ENCODE results near the gene ARF1. TPM values are rescaled to one million over a fixed set of nuclear protein-coding genes. Genes with fewer than 3 reads are reported as not detected.

Gene ARF1
- total RNA-seq, 1 donor: 231 TPM

DNA sequence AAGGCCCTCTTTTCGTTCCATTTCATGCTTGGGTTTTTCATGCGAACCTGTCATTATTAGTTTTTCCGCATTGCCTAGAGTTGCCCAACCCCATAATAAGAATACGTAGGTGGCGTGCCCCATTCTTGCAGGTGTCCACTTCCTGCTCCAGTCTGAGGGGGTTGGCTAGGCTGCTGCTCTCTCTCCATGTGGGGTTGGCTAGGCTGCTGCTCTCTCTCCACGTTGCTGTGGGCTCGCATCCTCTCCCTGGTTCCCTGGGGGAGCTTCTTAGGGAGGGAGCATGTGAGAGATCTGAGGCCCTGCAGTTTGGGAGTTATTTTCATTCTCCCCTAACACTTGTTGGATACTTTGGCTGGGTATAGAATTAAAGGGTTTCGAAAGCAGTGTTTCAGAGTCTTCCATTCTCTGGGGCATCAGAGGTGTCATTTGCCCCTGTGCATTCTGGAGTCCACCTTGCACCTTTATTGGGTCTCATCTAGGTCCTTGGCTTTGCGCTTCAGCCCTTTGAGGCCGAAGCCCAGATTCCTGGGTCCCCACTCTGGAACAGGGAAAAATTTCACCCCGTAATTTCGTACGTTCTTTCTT, 12.0 kb downstream of the ARF1 start:
- DNase-seq (ENCODE audit: insufficient read length, low spot score, missing footprints): no peak
- Histone ChIP-seq H3K36me3 (ENCODE audit: insufficient read depth, low read length) (peaks cover 71% of the 10 kb centered on the region), H3K27ac (ENCODE audit: low read depth, low read length) (peak overlapping the region; percentile 10), H3K4me2 (ENCODE audit: insufficient read depth, low read length) (no peak overlapping the region), H4K20me1 (ENCODE audit: insufficient read depth, low read length) (peaks cover 100% of the 10 kb centered on the region), H3K9me3 (ENCODE audit: low read depth, low read length) (no peaks in the 10 kb centered on the region), H3K4me1 (ENCODE audit: insufficient read depth, low read length) (peaks cover 24% of the 10 kb centered on the region), H2AFZ (ENCODE audit: low read length) (no peak overlapping the region), H3K79me2 (ENCODE audit: insufficient read depth, low read length) (peaks cover 100% of the 10 kb centered on the region), H3K27me3 (ENCODE audit: insufficient read depth, low read length) (no peaks in the 10 kb centered on the region), H3K4me3 (ENCODE audit: insufficient read depth, low read length) (no peak overlapping the region)
- TF ChIP-seq, protein P1, sequence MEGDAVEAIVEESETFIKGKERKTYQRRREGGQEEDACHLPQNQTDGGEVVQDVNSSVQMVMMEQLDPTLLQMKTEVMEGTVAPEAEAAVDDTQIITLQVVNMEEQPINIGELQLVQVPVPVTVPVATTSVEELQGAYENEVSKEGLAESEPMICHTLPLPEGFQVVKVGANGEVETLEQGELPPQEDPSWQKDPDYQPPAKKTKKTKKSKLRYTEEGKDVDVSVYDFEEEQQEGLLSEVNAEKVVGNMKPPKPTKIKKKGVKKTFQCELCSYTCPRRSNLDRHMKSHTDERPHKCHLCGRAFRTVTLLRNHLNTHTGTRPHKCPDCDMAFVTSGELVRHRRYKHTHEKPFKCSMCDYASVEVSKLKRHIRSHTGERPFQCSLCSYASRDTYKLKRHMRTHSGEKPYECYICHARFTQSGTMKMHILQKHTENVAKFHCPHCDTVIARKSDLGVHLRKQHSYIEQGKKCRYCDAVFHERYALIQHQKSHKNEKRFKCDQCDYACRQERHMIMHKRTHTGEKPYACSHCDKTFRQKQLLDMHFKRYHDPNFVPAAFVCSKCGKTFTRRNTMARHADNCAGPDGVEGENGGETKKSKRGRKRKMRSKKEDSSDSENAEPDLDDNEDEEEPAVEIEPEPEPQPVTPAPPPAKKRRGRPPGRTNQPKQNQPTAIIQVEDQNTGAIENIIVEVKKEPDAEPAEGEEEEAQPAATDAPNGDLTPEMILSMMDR (IDR thresholded peaks at IDR 0.05; ENCODE audit: extremely low read depth, low read depth, low read length): no peak

DNA sequence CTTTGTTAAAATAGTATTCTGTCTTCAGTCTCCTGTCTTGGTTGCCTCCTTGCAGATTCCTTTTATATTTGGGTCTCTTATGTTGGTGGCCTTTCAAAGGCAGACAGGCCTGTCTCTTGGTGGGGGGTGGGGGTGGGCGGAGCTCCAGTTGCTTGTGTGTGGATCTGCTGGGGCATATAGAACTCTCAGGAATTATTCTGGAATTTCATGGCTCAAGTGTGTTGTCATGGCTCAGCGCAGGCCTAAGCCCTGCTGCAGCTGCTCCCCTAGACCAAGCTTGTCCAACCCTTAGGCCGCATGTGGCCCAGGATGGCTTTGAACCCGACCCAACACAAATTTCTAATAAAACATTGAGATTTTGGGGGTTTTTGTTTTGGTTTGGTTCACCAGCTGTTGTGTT, 12.7 kb downstream of the ARF1 start:
- Histone ChIP-seq H3K4me3 (ENCODE audit: insufficient read depth, low read length) (no peak overlapping the region), H3K27me3 (ENCODE audit: insufficient read depth, low read length) (no peaks in the 10 kb centered on the region), H3K4me2 (ENCODE audit: insufficient read depth, low read length) (no peak overlapping the region), H3K79me2 (ENCODE audit: insufficient read depth, low read length) (peaks cover 100% of the 10 kb centered on the region), H4K20me1 (ENCODE audit: insufficient read depth, low read length) (peaks cover 100% of the 10 kb centered on the region), H3K9me3 (ENCODE audit: low read depth, low read length) (no peaks in the 10 kb centered on the region), H3K36me3 (ENCODE audit: insufficient read depth, low read length) (peaks cover 71% of the 10 kb centered on the region), H2AFZ (ENCODE audit: low read length) (no peak overlapping the region), H3K27ac (ENCODE audit: low read depth, low read length) (peak overlapping the region; percentile 46), H3K4me1 (ENCODE audit: insufficient read depth, low read length) (peaks cover 18% of the 10 kb centered on the region)
- no peak for DNase-seq (ENCODE audit: insufficient read length, low spot score, missing footprints)
- TF ChIP-seq, protein P1 (IDR thresholded peaks at IDR 0.05; ENCODE audit: extremely low read depth, low read depth, low read length): no peak

DNA sequence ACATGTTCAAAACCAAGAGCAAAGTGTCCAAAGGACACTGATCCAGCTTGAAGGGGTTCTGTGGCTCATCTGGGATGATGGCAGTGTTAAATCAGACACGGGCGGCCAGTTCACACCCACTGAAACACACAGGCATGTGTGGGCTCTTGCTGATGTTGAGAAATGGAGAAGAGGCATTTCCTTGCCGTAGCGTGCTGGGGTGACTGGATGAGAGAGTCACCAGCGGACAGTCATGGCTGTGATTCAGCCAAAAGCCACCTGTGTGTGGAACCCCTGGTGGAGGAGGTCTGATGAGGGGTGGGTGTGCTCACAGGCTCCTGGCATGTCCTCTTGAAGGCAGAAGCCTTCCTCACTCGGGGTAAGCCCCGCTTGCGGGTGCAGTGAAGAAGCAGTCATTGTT, 13.4 kb downstream of the ARF1 start:
- H3K4me3 ChIP-seq (ENCODE audit: insufficient read depth, low read length): no peak overlapping the region
- no peaks in the 10 kb centered on the region for H3K9me3 ChIP-seq (ENCODE audit: low read depth, low read length)
- peaks cover 10% of the 10 kb centered on the region for H3K4me1 ChIP-seq (ENCODE audit: insufficient read depth, low read length)
- peaks cover 100% of the 10 kb centered on the region for H3K79me2 ChIP-seq (ENCODE audit: insufficient read depth, low read length)
- H3K36me3 ChIP-seq (ENCODE audit: insufficient read depth, low read length): peaks cover 73% of the 10 kb centered on the region
- no peak overlapping the region for H2AFZ ChIP-seq (ENCODE audit: low read length)
- H4K20me1 ChIP-seq (ENCODE audit: insufficient read depth, low read length): peaks cover 97% of the 10 kb centered on the region
- TF ChIP-seq, protein P1 (IDR thresholded peaks at IDR 0.05; ENCODE audit: extremely low read depth, low read depth, low read length): no peak
- H3K27me3 ChIP-seq (ENCODE audit: insufficient read depth, low read length): no peaks in the 10 kb centered on the region
- H3K4me2 ChIP-seq (ENCODE audit: insufficient read depth, low read length): no peak overlapping the region
- peak overlapping the region; percentile 46 for H3K27ac ChIP-seq (ENCODE audit: low read depth, low read length)
- DNase-seq (ENCODE audit: insufficient read length, low spot score, missing footprints): peak; percentile 65

DNA sequence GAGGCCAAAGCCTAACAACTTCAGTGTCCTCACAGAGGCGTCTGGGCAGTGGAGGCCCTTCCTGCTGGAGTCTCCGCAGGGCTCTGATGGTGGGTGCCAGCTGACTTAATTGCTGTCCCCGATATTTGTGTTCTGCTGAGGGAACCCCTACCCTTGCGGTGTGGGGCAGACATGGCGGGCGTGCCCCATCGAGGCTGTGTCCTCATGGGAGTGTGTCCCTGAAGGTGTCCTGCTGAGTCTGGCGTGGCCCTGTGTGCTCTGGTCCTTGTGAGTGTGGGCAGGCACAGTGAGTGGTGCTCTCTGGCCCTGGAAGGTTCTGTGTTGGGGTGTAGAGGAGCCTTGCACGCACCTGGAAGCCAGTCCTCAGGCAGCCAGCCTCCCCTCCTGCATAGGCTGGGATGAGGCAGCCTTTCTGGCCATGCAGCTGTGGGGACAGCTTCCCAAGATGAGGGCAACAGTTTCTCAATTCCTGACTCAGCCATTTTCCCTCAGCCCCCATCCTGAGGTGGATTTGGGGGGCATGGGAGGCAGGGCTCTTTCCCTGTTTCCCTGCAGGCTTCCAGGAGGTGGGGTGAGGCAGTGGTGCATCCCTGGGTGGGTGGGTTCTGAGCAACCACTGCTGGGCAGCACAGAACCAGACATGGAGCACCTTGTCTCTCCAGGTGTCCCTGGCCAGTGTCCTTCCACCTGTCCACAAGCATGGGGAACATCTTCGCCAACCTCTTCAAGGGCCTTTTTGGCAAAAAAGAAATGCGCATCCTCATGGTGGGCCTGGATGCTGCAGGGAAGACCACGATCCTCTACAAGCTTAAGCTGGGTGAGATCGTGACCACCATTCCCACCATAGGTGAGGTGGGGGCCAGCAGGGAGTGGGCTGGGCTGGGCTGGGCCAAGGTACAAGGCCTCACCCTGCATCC, 14.2 kb downstream of the ARF1 start:
- H3K79me2 ChIP-seq (ENCODE audit: insufficient read depth, low read length): peaks cover 100% of the 10 kb centered on the region
- H3K9me3 ChIP-seq (ENCODE audit: low read depth, low read length): no peaks in the 10 kb centered on the region
- no peak overlapping the region for H3K4me3 ChIP-seq (ENCODE audit: insufficient read depth, low read length)
- peaks cover 96% of the 10 kb centered on the region for H4K20me1 ChIP-seq (ENCODE audit: insufficient read depth, low read length)
- TF ChIP-seq, protein P1 (IDR thresholded peaks at IDR 0.05; ENCODE audit: extremely low read depth, low read depth, low read length): no peak
- H3K4me1 ChIP-seq (ENCODE audit: insufficient read depth, low read length): peaks cover 10% of the 10 kb centered on the region
- H3K36me3 ChIP-seq (ENCODE audit: insufficient read depth, low read length): peaks cover 67% of the 10 kb centered on the region
- no peak overlapping the region for H2AFZ ChIP-seq (ENCODE audit: low read length)
- peak; percentile 72 for DNase-seq (ENCODE audit: insufficient read length, low spot score, missing footprints)
- no peak overlapping the region for H3K4me2 ChIP-seq (ENCODE audit: insufficient read depth, low read length)
- H3K27me3 ChIP-seq (ENCODE audit: insufficient read depth, low read length): no peaks in the 10 kb centered on the region
- H3K27ac ChIP-seq (ENCODE audit: low read depth, low read length): peak overlapping the region; percentile 46
